GM12874 (cell line): ENCODE data around the gene ASAP2.

Experiments
- CTCF ChIP-seq: IDR thresholded peaks from 2 replicates; pipeline ENCODE4 v1.5.1; 2011; ENCODE audit warnings: low read depth, mild to moderate bottlenecking, control low read depth, low read length, moderate library complexity; ENCODE audit not compliant: insufficient read depth

The ASAP2 gene

GRCh38 chr2:9388950-9389911 is 182.6 kb downstream of the ASAP2 start:
- no peak for TF ChIP-seq CTCF

DNA sequence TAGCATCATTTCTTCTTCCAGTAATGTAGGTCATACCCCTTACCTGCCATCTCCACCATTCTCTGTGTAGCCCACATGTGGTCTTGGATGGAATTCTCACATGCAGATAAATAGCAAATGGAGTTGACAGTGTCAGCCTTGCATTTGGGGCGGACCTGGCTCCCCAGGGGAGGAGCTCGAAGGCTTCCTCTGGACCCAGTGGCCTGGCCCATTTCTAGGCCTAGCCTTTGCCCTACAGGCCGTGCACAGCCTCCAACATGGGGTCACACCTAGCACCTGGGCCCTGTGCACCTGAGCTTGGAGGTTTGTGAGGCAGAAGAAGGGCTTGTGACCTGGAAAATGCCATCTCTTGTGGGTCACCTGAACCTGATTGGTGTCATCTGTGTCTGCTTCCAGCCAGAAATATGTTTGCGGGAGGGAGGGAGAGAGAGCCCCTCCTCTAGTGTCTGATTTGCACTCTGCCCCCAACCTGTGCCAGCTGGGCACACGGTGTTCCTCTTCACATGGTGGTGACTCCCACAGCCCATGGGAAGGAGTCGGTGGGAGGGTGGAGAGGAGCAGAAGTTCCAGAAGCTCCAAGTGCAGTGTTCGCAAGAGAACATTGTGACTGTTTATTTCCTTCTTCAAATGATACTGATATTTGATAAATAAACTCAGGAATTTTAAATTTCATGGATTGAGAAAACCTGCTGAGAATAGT is 183.7 kb downstream of the ASAP2 start:
- TF ChIP-seq CTCF = no peak

GRCh38 chr2:9390991-9391390 is 184.4 kb downstream of the ASAP2 start:
- no peak for TF ChIP-seq CTCF

DNA sequence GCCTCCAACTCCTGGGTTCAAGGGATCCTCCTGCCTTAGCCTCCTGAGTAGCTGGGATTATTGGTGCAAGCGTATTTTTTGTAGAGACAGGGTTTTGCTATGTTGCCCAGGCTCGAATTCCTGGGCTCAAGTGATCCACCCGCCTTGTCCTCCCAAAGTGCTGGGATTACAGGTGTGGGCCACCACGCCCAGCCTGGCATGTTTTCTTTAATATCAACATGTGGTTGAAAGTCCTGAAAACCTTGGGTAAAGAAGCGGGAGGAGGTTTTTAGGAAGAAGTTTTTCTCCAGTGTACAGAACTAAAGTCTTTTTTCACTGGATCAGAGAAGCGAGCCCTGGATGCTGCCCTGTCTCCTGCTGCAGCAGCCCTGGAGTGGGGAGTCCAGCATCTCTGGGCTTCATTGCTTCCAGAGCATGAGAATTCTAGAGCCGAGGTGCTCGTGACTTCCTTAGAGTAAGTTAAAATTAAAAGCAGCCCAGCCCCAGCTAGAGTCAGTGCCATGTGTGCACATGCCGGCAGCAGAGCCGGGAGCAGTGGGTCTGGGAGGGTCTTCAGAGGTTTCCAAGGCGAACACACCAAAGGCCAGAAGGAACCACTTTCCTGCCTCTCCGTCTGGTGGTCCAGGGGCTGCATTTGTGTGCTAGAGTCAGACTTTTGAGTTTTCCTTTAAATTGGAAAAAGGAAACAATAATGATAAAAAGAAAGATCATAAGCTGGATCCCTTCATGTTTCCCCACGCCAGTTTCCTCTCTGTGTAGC is 185.5 kb downstream of the ASAP2 start:
- no peak for TF ChIP-seq CTCF

GRCh38 chr2:9392898-9393765 is 186.5 kb downstream of the ASAP2 start:
- TF ChIP-seq CTCF = no peak

GRCh38 chr2:9394816-9395215 is 188.2 kb downstream of the ASAP2 start:
- TF ChIP-seq CTCF = no peak
